BJ (cell line): ENCODE measurements around the gene FCHO2. TPM values are rescaled to one million over a fixed set of nuclear protein-coding genes. Genes with fewer than 3 reads are reported as not detected.

ENCODE experiments used
- CTCF ChIA-PET: fragments of 350-600 bp; formaldehyde crosslinking; extraction: SDS; loops from one replicate; lab custom pipeline; 2021; ENCODE audit warnings: antibody characterized with exemption, inconsistent platforms; lab: Yijun Ruan, JAX
- POLR2A ChIA-PET: fragments of 300-600 bp; sonication (Branson Sonifier 250); formaldehyde crosslinking; extraction: SDS; loops from one replicate; lab custom pipeline; 2021; ENCODE audit warnings: antibody characterized with exemption; lab: Charles Lee
- DNase-seq: peaks from one replicate; pipeline ENCODE4 v3.0.0-alpha.2; 2011; ENCODE audit warnings: low read depth
- H3K27me3 ChIP-seq: 2 replicates; pipeline ENCODE4 v1.6.0; 2011; ENCODE audit warnings: low read length; ENCODE audit not compliant: control insufficient read depth, insufficient read depth
- H3K36me3 ChIP-seq: 2 replicates; pipeline ENCODE4 v1.5.1; 2011; ENCODE audit warnings: low read length; ENCODE audit not compliant: control insufficient read depth, insufficient read depth
- H3K4me3 ChIP-seq: 2 replicates; pipeline ENCODE4 v1.5.1; 2011; ENCODE audit warnings: low read depth, mild to moderate bottlenecking, control low read depth, low read length
- CTCF ChIP-seq: IDR thresholded peaks from 2 replicates; pipeline ENCODE4 v1.5.1; 2011; ENCODE audit warnings: low read depth, mild to moderate bottlenecking, control low read depth, inconsistent platforms, low read length, moderate library complexity; ENCODE audit not compliant: insufficient read depth
- polyA minus RNA-seq: library from RNA; depleted of rRNA, polyadenylated mRNA; stranded (reverse); fragments of >200 nt; gene quantifications from 2 replicates; pipeline ENCODE4 v1.2.3, GENCODE V29; 2011; rRNA and poly(A)+ RNA removed
- polyA plus RNA-seq: library from polyadenylated mRNA; depleted of rRNA; stranded (reverse); fragments of >200 nt; gene quantifications from 2 replicates; pipeline ENCODE4 v1.2.3, GENCODE V29; 2011; rRNA removed

FCHO2 gene, protein sequence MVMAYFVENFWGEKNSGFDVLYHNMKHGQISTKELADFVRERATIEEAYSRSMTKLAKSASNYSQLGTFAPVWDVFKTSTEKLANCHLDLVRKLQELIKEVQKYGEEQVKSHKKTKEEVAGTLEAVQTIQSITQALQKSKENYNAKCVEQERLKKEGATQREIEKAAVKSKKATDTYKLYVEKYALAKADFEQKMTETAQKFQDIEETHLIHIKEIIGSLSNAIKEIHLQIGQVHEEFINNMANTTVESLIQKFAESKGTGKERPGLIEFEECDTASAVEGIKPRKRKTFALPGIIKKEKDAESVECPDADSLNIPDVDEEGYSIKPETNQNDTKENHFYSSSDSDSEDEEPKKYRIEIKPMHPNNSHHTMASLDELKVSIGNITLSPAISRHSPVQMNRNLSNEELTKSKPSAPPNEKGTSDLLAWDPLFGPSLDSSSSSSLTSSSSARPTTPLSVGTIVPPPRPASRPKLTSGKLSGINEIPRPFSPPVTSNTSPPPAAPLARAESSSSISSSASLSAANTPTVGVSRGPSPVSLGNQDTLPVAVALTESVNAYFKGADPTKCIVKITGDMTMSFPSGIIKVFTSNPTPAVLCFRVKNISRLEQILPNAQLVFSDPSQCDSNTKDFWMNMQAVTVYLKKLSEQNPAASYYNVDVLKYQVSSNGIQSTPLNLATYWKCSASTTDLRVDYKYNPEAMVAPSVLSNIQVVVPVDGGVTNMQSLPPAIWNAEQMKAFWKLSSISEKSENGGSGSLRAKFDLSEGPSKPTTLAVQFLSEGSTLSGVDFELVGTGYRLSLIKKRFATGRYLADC
- polyA plus RNA-seq (15.7 and 15.8 TPM in 2 replicates), polyA minus RNA-seq (27.3 and 41.0 TPM in 2 replicates)

DNA sequence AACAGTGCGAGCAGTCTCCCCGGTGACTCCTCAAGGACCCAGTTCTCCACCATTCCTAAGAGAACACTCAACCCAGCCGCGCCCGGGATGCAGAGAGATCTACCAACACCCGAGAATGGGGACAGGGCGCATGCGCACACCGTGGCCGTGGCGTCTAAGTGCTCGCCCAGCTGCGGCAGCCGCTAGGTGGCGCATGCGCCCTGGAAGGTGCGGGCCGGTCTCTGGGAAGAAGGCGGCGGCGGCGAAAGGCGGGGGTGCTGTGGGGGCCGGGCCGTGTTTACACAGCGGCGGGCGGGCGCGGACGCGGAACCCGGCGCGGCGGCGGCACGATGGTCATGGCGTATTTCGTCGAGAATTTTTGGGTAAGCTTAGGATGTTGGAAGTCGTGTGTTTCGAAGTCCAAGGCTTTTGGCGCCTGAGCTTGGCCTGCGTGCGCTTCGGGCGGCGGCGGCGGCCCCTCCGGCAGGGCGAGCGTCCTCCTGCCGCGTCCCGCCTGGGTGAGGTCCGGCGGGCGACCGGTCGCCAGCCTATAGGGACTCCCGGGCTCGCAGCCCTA is at the start of gene FCHO2:
FCHO2 (plus strand) TSS at position 274 of the 556 bp plus-strand sequence; CDS start at position 330, 56 bp downstream.
- H3K27me3 ChIP-seq = no peaks in the 10 kb centered on the region
- CTCF ChIA-PET = interaction anchor here (0.6 to 1.6 kb wide), 11 partner anchors 15 to 495 kb away, joined by 3 to 7 read pairs (median 3); partner anchors contain the start of gene TMEM174
- POLR2A ChIA-PET = interaction anchor here (0.6 kb wide), 1 partner anchor 568 kb away, joined by 3 read pairs; no protein-coding TSS in a partner anchor

GRCh38 chr5:72906806-72907205 is 49.0 kb upstream of the FCHO2 start:
- no peak overlapping the region for H3K4me3 ChIP-seq
- DNase-seq = no peak
- no peaks in the 10 kb centered on the region for H3K27me3 ChIP-seq
- ChIA-PET POLR2A (no interaction called here), CTCF (interaction anchor here (0.5 kb wide), 1 partner anchor 11 kb away, joined by 3 read pairs; no protein-coding TSS in a partner anchor)
- H3K36me3 ChIP-seq = peaks cover 8% of the 10 kb centered on the region; the same call in 1 of the 2 replicates
- no peak for TF ChIP-seq CTCF

More for the DNA sequence above, at the start of gene FCHO2:
- TF ChIP-seq CTCF = peak; percentile 81
- Histone ChIP-seq H3K36me3 (no peaks in the 10 kb centered on the region), H3K4me3 (peak within 1 kb of the TSS; percentile 69)
- peak; percentile 68 for DNase-seq

DNA sequence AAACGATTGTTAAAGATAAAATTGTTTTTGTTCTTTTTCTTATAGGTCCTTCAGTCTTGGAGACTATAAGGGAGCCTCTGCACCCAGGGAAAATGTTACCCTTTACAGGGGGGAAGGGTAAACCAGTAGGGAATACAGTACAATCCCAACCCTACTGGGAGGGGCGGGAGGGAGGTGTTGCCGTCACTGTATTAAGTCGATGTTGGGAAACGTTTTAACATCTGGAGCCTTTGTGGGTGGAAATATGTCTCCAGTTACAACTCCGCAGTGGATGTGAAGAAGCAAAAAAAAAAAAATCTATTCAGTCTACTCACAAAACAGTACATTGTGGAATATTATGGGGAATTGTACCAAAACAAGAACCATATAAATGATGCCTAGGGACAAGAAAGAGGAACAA is 47.2 kb upstream of the FCHO2 start:
- ChIA-PET POLR2A (no interaction called here), CTCF (interaction anchor here (0.6 kb wide), 1 partner anchor 293 kb away, joined by 3 read pairs; no protein-coding TSS in a partner anchor)
- no peak for TF ChIP-seq CTCF
- Histone ChIP-seq H3K36me3 (peaks cover 8% of the 10 kb centered on the region; the same call in 1 of the 2 replicates), H3K4me3 (no peak overlapping the region), H3K27me3 (no peaks in the 10 kb centered on the region)
- DNase-seq = peak; percentile 18

DNA sequence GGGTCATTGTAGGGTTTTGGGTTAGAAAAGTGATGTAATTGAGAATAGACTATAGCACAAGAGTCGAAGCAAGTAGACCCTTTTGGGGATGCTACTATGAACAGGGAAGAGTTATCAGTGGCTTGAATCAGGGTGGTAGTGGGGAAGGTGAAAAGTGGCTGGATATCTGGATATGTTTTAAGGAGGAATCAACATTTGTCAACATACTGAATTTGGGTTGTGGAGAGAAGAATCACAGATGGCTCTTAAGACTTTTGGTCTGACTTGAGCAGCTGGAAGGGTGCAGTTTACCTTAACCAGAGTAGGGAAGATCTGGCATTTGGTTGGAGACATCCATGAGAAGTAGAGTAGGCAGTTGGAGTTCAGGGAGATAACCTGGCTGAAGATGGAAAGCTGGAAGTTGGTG is 38.5 kb upstream of the FCHO2 start:
- POLR2A ChIA-PET = no interaction called here
- no peak overlapping the region for H3K4me3 ChIP-seq
- DNase-seq = no peak
- H3K27me3 ChIP-seq = no peaks in the 10 kb centered on the region
- TF ChIP-seq CTCF = no peak
- CTCF ChIA-PET = interaction anchor here (0.6 to 1.7 kb wide), 5 partner anchors 13 to 552 kb away, joined by 3 to 4 read pairs (median 3); no protein-coding TSS in a partner anchor
- H3K36me3 ChIP-seq = no peaks in the 10 kb centered on the region
